ENCODE data around the gene PPT1.

DNA sequence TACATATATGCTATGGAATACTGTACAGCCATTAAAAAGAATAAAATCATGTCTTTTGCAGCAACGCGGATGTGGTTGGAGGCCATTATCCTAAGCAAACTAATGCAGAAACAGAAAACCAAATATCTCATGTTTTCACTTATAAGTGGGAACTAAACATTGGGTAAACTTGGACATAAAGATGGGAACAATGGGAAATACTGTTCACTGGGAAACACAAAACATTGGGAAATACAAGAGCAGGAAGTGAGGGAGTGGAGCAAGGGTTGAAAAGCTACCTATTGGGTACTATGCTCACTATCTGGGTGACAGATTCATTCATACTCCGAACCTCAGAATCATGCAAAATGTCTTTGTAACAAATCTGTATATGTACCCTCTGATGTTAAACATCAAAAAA lies 17.3 kb upstream of the PPT1 start:
- TF ChIP-seq, protein P1, sequence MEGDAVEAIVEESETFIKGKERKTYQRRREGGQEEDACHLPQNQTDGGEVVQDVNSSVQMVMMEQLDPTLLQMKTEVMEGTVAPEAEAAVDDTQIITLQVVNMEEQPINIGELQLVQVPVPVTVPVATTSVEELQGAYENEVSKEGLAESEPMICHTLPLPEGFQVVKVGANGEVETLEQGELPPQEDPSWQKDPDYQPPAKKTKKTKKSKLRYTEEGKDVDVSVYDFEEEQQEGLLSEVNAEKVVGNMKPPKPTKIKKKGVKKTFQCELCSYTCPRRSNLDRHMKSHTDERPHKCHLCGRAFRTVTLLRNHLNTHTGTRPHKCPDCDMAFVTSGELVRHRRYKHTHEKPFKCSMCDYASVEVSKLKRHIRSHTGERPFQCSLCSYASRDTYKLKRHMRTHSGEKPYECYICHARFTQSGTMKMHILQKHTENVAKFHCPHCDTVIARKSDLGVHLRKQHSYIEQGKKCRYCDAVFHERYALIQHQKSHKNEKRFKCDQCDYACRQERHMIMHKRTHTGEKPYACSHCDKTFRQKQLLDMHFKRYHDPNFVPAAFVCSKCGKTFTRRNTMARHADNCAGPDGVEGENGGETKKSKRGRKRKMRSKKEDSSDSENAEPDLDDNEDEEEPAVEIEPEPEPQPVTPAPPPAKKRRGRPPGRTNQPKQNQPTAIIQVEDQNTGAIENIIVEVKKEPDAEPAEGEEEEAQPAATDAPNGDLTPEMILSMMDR (IDR thresholded peaks at IDR 0.05): no peak
- no peak for TF ChIP-seq POLR2A (IDR thresholded peaks at IDR 0.05)
- no peak for TF ChIP-seq POLR2AphosphoS5 (IDR thresholded peaks at IDR 0.05; ENCODE audit: insufficient read depth in 1 of 2, low read depth in 1 of 2)

Measured in vagina (tissue), 2 donors.